OCI-LY1 (cell line): ENCODE results near the gene TGFBR2.

ENCODE experiments used
- EZH2 ChIP-seq: fragments of 200-600 bp; sonication (generic), shearing (Covaris generic); IDR thresholded peaks from 2 replicates; pipeline ENCODE4 v1.8.0; 2017; ENCODE audit warnings: borderline replicate concordance, mixed run types, mild to moderate bottlenecking, antibody characterized with exemption, low read length, moderate library complexity, mixed read lengths
- TF ChIP-seq, protein P1 (sequence below): fragments of 200-600 bp; sonication (generic), shearing (Covaris generic); IDR thresholded peaks from 2 replicates; pipeline ENCODE4 v1.5.1; 2017; ENCODE audit warnings: mild to moderate bottlenecking, antibody characterized with exemption, low read length, moderate library complexity, mixed read lengths

DNA sequence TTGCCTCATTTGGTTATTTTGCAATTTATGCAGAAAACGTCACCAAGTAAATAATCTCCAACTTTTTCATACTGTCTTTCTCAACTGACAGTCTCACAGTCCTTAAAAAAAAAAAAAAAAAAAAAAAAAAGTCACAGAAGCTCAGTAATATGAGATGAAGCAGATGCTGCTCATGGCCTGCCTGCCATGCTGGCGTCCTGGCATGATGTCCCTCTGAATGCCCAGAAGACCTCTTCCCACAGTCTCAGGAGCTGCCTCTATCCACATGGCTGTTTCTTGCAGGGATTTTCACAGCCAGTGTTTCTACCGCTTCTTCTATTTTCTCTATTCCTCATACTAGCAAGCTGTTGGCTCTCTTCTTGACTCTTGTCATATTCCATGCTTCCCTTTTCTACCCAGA is 87.7 kb downstream of the TGFBR2 start:
- TF ChIP-seq, protein P1, sequence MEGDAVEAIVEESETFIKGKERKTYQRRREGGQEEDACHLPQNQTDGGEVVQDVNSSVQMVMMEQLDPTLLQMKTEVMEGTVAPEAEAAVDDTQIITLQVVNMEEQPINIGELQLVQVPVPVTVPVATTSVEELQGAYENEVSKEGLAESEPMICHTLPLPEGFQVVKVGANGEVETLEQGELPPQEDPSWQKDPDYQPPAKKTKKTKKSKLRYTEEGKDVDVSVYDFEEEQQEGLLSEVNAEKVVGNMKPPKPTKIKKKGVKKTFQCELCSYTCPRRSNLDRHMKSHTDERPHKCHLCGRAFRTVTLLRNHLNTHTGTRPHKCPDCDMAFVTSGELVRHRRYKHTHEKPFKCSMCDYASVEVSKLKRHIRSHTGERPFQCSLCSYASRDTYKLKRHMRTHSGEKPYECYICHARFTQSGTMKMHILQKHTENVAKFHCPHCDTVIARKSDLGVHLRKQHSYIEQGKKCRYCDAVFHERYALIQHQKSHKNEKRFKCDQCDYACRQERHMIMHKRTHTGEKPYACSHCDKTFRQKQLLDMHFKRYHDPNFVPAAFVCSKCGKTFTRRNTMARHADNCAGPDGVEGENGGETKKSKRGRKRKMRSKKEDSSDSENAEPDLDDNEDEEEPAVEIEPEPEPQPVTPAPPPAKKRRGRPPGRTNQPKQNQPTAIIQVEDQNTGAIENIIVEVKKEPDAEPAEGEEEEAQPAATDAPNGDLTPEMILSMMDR, result no peak
- no peak for TF ChIP-seq EZH2
